Measurements from ENCODE around the gene NRIP1.

DNA sequence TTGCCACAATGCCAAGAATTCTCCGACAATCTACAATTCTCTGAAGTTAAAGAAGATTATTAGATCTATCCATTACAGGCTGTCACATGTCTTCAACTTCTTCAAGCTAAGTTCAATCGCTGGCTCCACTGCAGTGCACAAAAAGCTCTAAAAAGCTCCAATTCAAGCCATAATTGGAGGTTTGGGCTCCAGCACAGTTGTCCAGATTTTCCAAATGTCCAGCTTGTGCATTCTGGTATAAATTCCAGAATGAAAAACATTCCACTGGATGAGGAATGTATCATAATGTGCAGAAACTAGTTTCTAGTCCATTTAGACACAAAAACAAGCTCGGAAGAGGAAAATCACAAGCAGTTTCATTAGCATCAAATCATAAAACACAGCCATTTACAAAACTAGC lies 138.6 kb downstream of the NRIP1 start:
- no peak for TF ChIP-seq CTCF (IDR thresholded peaks at IDR 0.05)
- TF ChIP-seq POLR2A (IDR thresholded peaks at IDR 0.05), result no peak
- no peak for TF ChIP-seq EP300 (IDR thresholded peaks at IDR 0.05)

All from tibial nerve (tissue), 4 donors.